OCI-LY7 (cell line): ENCODE results near the gene NOLC1.

Experiments used
- CTCF ChIP-seq: fragments of 200-600 bp; sonication (generic); conservative IDR thresholded peaks from 2 replicates; pipeline ENCODE4 v1.5.1; 2014; ENCODE audit warnings: mild to moderate bottlenecking, antibody characterized with exemption, low read length, moderate library complexity, mixed read lengths
- EZH2phosphoT487 ChIP-seq: fragments of 200-600 bp; sonication (generic); IDR thresholded peaks from 2 replicates; pipeline ENCODE4 v1.6.1; 2018; ENCODE audit warnings: low read depth, borderline replicate concordance, mild to moderate bottlenecking, mixed run types, antibody characterized with exemption, low read length, moderate library complexity, mixed read lengths

DNA sequence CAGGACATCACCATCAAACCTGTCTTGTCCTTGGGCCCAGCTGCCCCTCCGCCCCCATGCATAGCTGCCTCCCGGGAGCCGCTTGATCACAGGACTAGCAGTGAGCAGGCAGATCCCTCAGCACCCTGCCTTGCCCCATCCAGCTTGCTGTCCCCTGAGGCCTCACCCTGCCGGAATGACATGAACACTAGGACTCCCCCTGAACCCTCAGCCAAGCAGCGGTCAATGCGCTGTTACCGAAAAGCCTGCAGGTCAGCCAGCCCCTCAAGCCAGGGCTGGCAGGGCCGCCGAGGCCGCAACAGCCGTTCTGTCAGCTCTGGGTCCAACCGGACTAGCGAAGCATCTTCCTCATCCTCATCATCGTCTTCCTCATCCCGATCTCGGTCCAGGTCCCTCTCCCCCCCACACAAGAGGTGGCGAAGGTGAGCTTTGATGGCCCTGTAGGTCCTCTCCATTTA, 5.2 kb upstream of the NOLC1 start:
- TF ChIP-seq EZH2phosphoT487 = no peak
- no peak for TF ChIP-seq CTCF
